KMS-11 (cell line): ENCODE measurements around the gene FANCG.

Experiments
- H2AFZ ChIP-seq: fragments of 200-600 bp; sonication (generic); 2 replicates; pipeline ENCODE4 v1.6.1; 2016; ENCODE audit warnings: antibody characterized with exemption, mixed run types, low read depth
- H3K27ac ChIP-seq: fragments of 200-600 bp; sonication (generic); 2 replicates; pipeline ENCODE4 v1.6.1; 2016; ENCODE audit warnings: mild to moderate bottlenecking, mixed run types
- H3K27me3 ChIP-seq: fragments of 200-600 bp; sonication (generic); 2 replicates; pipeline ENCODE4 v1.6.1; 2017; ENCODE audit warnings: mild to moderate bottlenecking, low read depth, mixed run types, moderate library complexity; ENCODE audit not compliant: insufficient read depth
- H3K36me3 ChIP-seq: fragments of 200-600 bp; sonication (generic); 2 replicates; pipeline ENCODE4 v1.6.1; 2017; ENCODE audit warnings: mild to moderate bottlenecking, mixed run types; ENCODE audit not compliant: insufficient read depth
- H3K4me1 ChIP-seq: fragments of 200-600 bp; sonication (generic); 2 replicates; pipeline ENCODE4 v1.6.1; 2016; ENCODE audit warnings: mild to moderate bottlenecking, low read depth, mixed run types; ENCODE audit not compliant: poor library complexity, severe bottlenecking
- H3K4me2 ChIP-seq: fragments of 200-600 bp; sonication (generic); 2 replicates; pipeline ENCODE4 v1.7.0; 2016; ENCODE audit warnings: mild to moderate bottlenecking, mixed run types
- H3K4me3 ChIP-seq: fragments of 200-600 bp; sonication (generic); IDR thresholded peaks from 2 replicates; pipeline ENCODE4 v1.6.1; 2017; ENCODE audit warnings: low read depth, low read length, mixed read lengths; ENCODE audit not compliant: insufficient read depth
- H3K79me2 ChIP-seq: fragments of 200-600 bp; sonication (generic); 2 replicates; pipeline ENCODE4 v1.6.1; 2016; ENCODE audit warnings: low read depth, mixed run types; ENCODE audit not compliant: insufficient read depth
- H3K9ac ChIP-seq: fragments of 200-600 bp; sonication (generic); 2 replicates; pipeline ENCODE4 v1.6.1; 2016; ENCODE audit warnings: mild to moderate bottlenecking, mixed run types
- H4K20me1 ChIP-seq: fragments of 200-600 bp; sonication (generic); 2 replicates; pipeline ENCODE4 v1.6.1; 2016; ENCODE audit warnings: mild to moderate bottlenecking, mixed run types; ENCODE audit not compliant: insufficient read depth
- TF ChIP-seq, protein P1 (sequence below): fragments of 200-600 bp; sonication (generic); conservative IDR thresholded peaks from 2 replicates; pipeline ENCODE4 v1.6.1; 2017; ENCODE audit warnings: low read depth, mild to moderate bottlenecking, antibody characterized with exemption, low read length, moderate library complexity, mixed read lengths

FANCG gene

GRCh38 chr9:35056571-35057270 lies 23.0 kb downstream of the FANCG start:
- H3K9ac ChIP-seq: no peak overlapping the region
- H3K36me3 ChIP-seq: peaks cover 37% of the 10 kb centered on the region
- no peak overlapping the region for H3K4me2 ChIP-seq
- H3K4me3 ChIP-seq: no peak overlapping the region
- no peak overlapping the region for H3K27ac ChIP-seq
- H4K20me1 ChIP-seq: no peaks in the 10 kb centered on the region
- TF ChIP-seq, protein P1, sequence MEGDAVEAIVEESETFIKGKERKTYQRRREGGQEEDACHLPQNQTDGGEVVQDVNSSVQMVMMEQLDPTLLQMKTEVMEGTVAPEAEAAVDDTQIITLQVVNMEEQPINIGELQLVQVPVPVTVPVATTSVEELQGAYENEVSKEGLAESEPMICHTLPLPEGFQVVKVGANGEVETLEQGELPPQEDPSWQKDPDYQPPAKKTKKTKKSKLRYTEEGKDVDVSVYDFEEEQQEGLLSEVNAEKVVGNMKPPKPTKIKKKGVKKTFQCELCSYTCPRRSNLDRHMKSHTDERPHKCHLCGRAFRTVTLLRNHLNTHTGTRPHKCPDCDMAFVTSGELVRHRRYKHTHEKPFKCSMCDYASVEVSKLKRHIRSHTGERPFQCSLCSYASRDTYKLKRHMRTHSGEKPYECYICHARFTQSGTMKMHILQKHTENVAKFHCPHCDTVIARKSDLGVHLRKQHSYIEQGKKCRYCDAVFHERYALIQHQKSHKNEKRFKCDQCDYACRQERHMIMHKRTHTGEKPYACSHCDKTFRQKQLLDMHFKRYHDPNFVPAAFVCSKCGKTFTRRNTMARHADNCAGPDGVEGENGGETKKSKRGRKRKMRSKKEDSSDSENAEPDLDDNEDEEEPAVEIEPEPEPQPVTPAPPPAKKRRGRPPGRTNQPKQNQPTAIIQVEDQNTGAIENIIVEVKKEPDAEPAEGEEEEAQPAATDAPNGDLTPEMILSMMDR: no peak
- H3K4me1 ChIP-seq: no peaks in the 10 kb centered on the region
- H2AFZ ChIP-seq: no peak overlapping the region
- no peaks in the 10 kb centered on the region for H3K79me2 ChIP-seq
- no peaks in the 10 kb centered on the region for H3K27me3 ChIP-seq

DNA sequence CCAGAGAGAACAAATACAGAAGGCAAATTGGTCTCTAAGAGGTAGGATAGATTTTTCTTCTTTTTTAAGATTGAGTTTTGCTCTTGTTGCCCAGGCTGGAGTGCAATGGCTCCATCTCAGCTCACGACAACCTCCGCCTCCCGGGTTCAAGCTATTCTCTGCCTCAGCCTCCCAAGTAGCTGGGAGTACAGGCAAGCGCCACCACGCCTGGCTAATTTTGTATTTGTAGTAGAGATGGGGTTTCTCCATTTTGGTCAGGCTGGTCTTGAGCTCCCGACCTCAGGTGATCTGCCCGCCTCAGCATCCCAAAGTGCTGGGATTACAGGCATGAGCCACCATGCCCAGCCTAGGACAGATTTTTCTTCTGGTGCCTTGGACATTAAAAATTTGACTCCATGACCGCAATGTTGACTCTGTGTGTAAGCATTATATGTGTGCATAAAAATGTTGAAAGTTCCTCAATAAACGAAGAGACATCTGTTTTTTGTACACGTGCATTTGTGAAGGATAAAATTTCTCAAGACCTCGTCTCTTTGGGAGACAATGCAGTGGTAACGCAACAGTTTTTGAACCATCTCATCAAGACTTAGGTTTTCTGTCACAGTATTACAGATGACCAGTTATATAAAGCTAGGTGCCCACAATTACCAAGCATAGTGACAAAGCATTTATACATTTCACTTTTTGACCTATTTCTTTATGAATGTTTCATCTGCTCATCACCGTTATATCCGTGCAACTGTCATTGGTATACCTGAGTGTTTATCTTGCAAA lies 24.7 kb downstream of the FANCG start:
- H3K36me3 ChIP-seq: peaks cover 23% of the 10 kb centered on the region
- H3K27ac ChIP-seq: no peak overlapping the region
- no peak overlapping the region for H3K4me3 ChIP-seq
- H2AFZ ChIP-seq: no peak overlapping the region
- TF ChIP-seq, protein P1: no peak
- no peak overlapping the region for H3K9ac ChIP-seq
- peaks cover 4% of the 10 kb centered on the region for H3K4me1 ChIP-seq
- no peaks in the 10 kb centered on the region for H3K27me3 ChIP-seq
- no peaks in the 10 kb centered on the region for H4K20me1 ChIP-seq
- H3K4me2 ChIP-seq: no peak overlapping the region
- H3K79me2 ChIP-seq: no peaks in the 10 kb centered on the region

DNA sequence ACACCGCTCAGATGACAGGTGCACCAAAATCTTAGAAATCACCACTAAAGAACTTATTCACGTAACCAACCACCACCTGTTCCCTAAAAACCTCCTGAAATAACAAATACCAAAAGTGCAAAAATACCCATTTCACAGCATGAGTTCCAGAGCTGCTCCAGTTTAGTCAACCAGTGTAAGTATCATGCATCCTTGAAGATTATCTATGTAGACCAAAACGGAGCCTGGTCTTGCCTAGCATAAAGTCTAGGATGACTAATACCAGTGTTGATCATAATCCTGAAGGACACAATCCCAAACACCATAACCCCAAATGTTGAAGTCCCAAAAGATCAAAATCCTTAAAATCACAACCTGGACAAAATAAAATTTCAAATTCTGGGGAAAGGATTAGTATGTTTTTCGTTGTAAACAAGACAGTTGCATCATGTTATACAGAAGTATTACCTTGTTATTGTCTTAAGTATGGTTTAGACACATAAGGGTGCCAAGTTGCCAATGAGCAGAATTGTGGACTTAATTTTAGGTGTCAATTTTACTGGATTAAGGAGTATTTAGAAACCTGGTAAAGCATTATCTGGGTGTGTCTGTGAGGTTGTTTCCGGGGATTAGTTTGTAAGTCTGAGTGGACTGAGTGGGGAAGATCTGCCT lies 25.4 kb downstream of the FANCG start:
- Histone ChIP-seq H4K20me1 (no peaks in the 10 kb centered on the region), H3K4me1 (peaks cover 4% of the 10 kb centered on the region), H3K27me3 (no peaks in the 10 kb centered on the region), H3K4me2 (no peak overlapping the region), H3K36me3 (peaks cover 17% of the 10 kb centered on the region), H3K27ac (no peak overlapping the region), H2AFZ (no peak overlapping the region), H3K9ac (no peak overlapping the region), H3K79me2 (no peaks in the 10 kb centered on the region), H3K4me3 (no peak overlapping the region)
- TF ChIP-seq, protein P1: no peak

- Histone ChIP-seq H3K79me2 (no peaks in the 10 kb centered on the region), H3K27me3 (no peaks in the 10 kb centered on the region), H3K9ac (no peak overlapping the region), H3K4me3 (no peak overlapping the region), H4K20me1 (no peaks in the 10 kb centered on the region), H3K27ac (no peak overlapping the region), H2AFZ (no peak overlapping the region), H3K4me2 (no peak overlapping the region), H3K4me1 (peaks cover 4% of the 10 kb centered on the region), H3K36me3 (peaks cover 5% of the 10 kb centered on the region; the same call in 1 of the 2 replicates)
- TF ChIP-seq, protein P1: peak; percentile 81
Measured at GRCh38 chr9:35051069-35051967, 28.4 kb downstream of the FANCG start.
